ENCODE measurements around the gene TSPEAR.

- TF ChIP-seq, protein P1, sequence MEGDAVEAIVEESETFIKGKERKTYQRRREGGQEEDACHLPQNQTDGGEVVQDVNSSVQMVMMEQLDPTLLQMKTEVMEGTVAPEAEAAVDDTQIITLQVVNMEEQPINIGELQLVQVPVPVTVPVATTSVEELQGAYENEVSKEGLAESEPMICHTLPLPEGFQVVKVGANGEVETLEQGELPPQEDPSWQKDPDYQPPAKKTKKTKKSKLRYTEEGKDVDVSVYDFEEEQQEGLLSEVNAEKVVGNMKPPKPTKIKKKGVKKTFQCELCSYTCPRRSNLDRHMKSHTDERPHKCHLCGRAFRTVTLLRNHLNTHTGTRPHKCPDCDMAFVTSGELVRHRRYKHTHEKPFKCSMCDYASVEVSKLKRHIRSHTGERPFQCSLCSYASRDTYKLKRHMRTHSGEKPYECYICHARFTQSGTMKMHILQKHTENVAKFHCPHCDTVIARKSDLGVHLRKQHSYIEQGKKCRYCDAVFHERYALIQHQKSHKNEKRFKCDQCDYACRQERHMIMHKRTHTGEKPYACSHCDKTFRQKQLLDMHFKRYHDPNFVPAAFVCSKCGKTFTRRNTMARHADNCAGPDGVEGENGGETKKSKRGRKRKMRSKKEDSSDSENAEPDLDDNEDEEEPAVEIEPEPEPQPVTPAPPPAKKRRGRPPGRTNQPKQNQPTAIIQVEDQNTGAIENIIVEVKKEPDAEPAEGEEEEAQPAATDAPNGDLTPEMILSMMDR (IDR thresholded peaks at IDR 0.05 in 4 of 5, conservative IDR thresholded peaks at IDR 0.05 in 1 of 5): no peak
- no peak for TF ChIP-seq POLR2A (IDR thresholded peaks at IDR 0.05)
Measured at GRCh38 chr21:44601596-44602462, 109.5 kb downstream of the TSPEAR start.

Measured in gastrocnemius medialis (tissue), 4 donors.